AG08396 (cell line): ENCODE measurements around the gene SERINC5.

Experiments used
- DNase-seq: peaks from one replicate; pipeline ENCODE4 v3.0.0; 2012; ENCODE audit warnings: low spot score, mixed read lengths

The SERINC5 gene

DNA sequence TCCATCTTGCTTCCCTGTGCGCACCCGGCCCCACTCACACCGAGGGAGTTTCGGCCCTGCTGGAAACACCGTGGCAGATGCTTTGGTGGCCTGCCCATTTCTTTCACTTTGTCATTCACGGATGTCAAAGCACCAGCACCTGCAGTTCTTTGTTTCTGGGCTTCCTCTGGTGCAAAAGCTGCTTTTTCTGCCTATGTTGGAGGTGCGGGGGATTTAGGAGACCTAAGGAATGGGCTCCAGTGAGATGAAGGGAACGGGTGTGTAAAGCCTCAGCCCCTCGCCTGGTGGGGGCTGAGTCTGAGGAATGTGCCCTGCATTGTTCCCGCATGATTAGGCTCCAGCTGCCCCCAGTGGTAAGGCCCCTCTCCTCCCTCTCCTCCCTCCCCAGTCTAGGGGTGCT, 158.4 kb downstream of the SERINC5 start:
- no peak for DNase-seq

- no peak for DNase-seq
Measured at GRCh38 chr5:80094236-80094738, 161.6 kb downstream of the SERINC5 start.

GRCh38 chr5:80093796-80094195, 162.1 kb downstream of the SERINC5 start:
- DNase-seq, result no peak

DNA sequence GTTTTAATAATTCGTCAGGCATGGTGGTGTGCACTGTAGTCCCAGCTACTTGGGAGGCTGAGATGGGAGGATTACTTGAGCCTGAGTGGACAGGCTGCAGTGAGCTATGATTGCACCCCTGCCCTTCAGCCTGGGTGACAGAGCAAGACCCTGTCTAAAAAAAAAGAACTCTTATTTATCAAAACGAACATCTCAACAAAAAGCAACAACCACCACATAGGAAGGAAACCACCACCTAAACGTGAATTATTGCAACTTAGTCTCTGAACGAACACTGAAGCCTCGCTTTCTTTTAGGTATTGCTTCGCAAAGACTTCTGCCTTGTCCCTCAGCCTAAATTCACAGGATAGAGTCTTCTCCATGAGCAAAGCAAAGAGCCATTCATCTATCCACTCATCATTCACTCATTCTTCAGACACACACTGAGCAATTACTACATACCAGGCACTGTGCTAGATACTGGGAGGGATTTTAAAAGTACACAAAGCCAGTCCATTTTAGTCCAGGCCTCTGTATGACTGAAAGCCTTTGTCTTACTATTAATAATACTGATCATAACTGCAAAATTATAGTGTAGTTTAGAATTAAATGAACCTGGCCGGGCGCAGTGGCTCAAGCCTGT, 163.3 kb downstream of the SERINC5 start:
- DNase-seq, result no peak

DNA sequence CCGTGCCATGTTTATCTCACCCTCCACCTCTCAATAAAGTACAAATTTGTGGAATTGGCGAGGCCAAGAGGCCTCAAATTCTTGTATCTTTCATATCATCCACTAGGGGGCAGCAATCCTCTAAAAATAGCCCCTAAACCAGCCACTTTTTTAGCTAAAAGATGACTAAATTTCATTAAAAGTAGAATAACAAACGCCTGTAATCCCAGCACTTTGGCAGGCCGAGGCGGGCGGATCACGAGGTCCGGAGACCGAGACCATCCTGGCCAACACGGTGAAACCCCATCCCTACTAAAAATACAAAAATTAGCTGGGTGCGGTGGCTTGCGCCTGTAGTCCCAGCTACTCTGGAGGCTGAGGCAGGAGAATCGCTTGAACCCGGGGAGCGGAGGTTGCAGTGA, 164.1 kb downstream of the SERINC5 start:
- DNase-seq, result peak; percentile 67

DNA sequence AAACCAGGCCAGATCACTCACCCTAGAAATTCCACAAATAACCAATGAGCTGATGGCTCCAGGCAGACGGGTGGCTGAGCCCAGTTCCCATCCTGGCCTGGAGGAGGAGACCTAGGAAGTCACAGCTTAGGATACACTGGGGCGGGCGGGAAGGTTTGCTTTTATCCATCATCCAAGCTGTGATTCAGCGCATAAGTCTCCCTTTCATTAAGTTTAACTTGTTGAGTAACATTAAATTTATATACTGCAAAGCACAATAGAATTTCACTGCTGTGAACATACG, 165.0 kb downstream of the SERINC5 start:
- DNase-seq, result no peak

DNA sequence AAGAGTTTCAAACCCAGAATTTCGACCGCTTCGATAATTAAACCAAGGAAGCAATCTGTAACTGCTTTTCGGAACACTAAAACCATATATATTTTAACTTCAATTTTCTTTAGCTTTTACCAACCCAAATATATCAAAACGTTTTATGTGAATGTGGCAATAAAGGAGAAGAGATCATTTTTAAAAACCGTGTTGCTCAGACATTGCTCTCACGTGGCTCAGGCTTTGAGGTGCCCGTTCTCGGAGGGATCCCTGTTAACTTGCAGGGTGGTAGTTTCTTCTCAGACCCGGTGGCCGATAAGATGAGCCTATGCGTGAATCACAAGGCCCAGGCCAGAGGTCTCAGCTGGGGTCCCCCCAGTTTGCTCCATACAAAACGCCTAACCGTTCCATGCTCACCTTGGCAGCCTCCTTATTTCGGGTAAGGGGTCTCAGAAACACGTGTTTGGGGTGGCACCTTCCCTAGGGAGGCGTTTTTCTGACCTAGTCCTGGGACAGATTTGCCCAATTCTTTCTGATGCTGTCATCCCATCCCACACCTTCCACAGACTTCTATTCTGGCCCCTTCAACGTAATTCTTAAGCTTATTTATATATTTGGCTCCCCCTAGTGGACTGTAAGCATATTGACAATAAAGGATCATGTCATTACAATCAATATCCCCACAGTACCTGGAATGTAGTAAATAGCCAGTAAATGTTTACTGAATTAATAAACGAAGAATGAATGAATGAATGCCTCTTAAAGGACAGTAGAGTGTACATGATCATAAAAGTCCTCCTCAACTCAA, 172.6 kb downstream of the SERINC5 start:
- peak; percentile 76 for DNase-seq

GRCh38 chr5:80082731-80083100, 173.1 kb downstream of the SERINC5 start:
- DNase-seq, result peak; percentile 86

- DNase-seq, result no peak
Measured at GRCh38 chr5:80082281-80082680, 173.6 kb downstream of the SERINC5 start.

GRCh38 chr5:80078921-80079320, 176.9 kb downstream of the SERINC5 start:
- DNase-seq, result no peak

GRCh38 chr5:80077051-80077714, 178.7 kb downstream of the SERINC5 start:
- no peak for DNase-seq

DNA sequence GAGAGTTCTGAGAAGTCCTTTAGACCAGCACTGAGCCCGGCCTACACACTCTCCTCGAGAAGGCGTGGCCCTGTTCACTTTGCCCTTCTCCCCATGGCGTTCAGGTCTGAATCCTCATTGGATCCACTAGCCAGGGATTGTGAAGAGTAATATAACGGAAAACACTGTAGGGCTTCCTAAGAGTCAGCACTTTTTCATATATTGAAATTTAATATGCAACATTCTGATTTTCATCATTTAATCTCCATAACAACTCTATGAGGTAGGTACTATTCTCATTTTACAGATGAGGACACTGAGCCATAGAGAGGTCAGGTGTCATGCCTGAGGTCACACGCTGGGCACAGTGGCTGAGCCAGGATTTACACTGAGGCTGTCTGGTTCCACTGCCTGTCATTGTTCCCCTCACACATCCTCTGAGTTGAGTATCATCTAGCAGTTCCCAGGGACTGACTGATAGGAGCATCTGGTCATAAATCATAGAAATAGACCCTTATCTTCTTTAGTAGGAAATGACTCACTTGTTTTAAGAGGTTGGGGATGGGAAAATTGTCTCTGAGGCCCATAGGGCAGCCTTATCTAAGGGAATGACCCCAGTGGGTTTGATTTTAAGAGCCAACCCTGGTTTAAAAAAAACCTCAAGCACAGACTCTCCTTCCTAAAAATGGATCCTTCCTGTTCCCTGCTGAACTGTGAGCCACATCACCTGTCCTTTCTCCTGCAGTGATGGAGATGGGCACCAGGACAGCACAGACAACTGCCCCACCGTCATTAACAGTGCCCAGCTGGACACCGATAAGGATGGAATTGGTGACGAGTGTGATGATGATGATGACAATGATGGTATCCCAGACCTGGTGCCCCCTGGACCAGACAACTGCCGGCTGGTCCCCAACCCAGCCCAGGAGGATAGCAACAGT, 179.5 kb downstream of the SERINC5 start:
- no peak for DNase-seq

GRCh38 chr5:80072103-80073073, 183.5 kb downstream of the SERINC5 start:
- DNase-seq, result no peak

GRCh38 chr5:80071510-80072021, 184.3 kb downstream of the SERINC5 start:
- DNase-seq, result no peak

DNA sequence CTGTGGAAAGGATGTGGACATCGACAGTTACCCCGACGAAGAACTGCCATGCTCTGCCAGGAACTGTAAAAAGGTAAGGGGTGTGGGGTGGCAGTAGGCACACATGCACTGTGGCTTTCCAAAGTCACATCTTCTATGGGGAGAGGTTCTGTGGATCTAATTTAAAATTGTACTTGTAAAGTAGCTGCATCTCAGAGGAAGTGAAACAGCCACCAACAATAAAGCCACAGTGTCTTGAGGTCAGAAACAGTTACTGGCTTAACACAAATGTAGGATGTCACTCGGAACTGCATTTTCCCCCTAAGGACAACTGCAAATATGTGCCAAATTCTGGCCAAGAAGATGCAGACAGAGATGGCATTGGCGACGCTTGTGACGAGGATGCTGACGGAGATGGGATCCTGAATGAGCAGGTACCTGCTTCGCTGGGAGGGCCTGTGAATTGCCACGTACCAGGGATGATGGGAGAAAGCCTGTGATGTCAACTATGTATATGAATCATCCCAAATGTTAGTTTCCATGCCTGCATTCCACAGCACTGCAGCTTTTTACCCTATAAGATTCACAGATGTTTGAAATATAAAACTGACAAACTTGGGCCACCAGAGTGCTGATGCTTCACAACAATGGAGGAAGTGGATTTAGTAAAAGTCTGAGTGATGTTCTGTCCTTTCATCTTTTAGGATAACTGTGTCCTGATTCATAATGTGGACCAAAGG, 185.4 kb downstream of the SERINC5 start:
- no peak for DNase-seq

GRCh38 chr5:80069918-80070318, 185.9 kb downstream of the SERINC5 start:
- no peak for DNase-seq

GRCh38 chr5:80069251-80069800, 186.5 kb downstream of the SERINC5 start:
- no peak for DNase-seq

DNA sequence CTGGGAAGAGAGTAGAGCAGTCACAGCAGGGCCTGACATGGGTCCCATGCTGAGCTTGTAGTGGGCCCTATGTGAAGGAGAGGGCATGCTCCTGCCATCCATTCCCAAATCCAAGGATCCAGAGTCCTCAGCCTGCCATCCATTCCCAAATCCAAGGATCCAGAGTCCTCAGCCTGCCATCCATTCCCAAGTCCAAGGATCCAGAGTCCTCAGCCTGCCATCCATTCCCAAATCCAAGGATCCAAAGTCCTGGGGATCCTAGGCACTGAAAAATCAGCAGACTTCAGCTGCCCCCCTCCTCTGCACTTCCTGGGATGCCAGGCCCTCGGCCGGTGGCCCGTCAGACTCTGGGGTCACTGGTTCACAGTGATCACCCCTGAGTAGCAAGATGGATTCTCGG, 187.1 kb downstream of the SERINC5 start:
- no peak for DNase-seq

DNA sequence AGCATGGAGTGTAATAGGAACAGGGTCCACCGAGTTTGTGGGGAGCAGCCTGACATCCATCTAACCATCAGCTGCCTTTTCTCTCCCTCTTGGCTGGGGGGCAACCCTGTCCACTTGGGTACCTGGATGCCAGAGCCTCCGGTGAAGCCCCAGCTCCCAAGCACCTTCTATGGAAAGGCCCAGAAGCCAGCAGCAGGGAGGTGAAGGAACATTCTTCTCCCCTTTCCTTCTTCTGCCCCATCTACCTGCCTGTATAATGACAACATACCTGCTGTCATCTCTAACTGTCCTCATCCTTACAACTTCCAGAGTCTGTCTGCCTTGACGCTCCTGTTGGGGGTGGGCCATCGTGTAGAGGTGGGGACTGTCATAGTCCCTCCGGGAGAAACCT, 187.6 kb downstream of the SERINC5 start:
- DNase-seq, result no peak
